HepG2 (cell line): Measurements from ENCODE around the gene ARL6. TPM values are rescaled to one million over a fixed set of nuclear protein-coding genes. Genes with fewer than 3 reads are reported as not detected.
A peak's percentile ranks its signal among the peaks of the same experiment; 100 is the strongest.

ENCODE experiments used
- ASH2L ChIP-seq: fragments of 300-600, 200-600 bp; sonication (generic); IDR thresholded peaks from 2 replicates; pipeline ENCODE4 v1.7.0; 2017; ENCODE audit warnings: low read depth, mild to moderate bottlenecking, moderate library complexity, mixed read lengths, low read length; ENCODE audit not compliant: insufficient read length
- CHD2 ChIP-seq: IDR thresholded peaks from 2 replicates; pipeline ENCODE4 v1.6.1; 2011; ENCODE audit warnings: low read depth, low read length, improper control_type of control experiment
- FOXO1 ChIP-seq: sonication (generic); formaldehyde crosslinking; IDR thresholded peaks from 2 replicates; pipeline ENCODE4 v1.4.0; 2020; ENCODE audit warnings: missing genetic modification reagents
- IKZF1 ChIP-seq: fragments of 450-650 bp; IDR thresholded peaks from 2 replicates; pipeline ENCODE4 v1.7.1; 2016
- IRF2 ChIP-seq: IDR thresholded peaks from 2 replicates; pipeline ENCODE4 v1.6.1; 2018; ENCODE audit warnings: missing genetic modification reagents, missing compliant biosample characterization
- MAZ ChIP-seq, 2 experiments: sonication (generic) in 1 of 2; formaldehyde crosslinking in 1 of 2; IDR thresholded peaks; 2 replicates each; pipeline versions ENCODE4 v1.5.0 to v1.6.1; 2012 to 2020; ENCODE audit warnings: low read depth in 2 of 2, mild to moderate bottlenecking in 2 of 2, borderline replicate concordance in 1 of 2, improper control_type of control experiment in 1 of 2, low read length in 1 of 2, missing genetic modification reagents in 1 of 2, moderate library complexity in 1 of 2
- NAIF1 ChIP-seq: sonication (generic); formaldehyde crosslinking; IDR thresholded peaks from 2 replicates; pipeline ENCODE4 v1.5.0; 2020; ENCODE audit warnings: mild to moderate bottlenecking, missing genetic modification reagents, borderline replicate concordance
- NKX3-1 ChIP-seq: sonication (generic); formaldehyde crosslinking; IDR thresholded peaks from 2 replicates; pipeline ENCODE4 v1.5.0; 2020; ENCODE audit warnings: missing genetic modification reagents
- SIN3A ChIP-seq: IDR thresholded peaks from 2 replicates; pipeline ENCODE4 v1.6.1; 2011; ENCODE audit warnings: low read depth, mild to moderate bottlenecking, control low read depth, low read length, borderline replicate concordance
- SP4 ChIP-seq: sonication (generic); formaldehyde crosslinking; IDR thresholded peaks from 2 replicates; pipeline ENCODE4 v1.8.1; 2023; ENCODE audit warnings: mild to moderate bottlenecking, missing genetic modification reagents
- SP5 ChIP-seq: IDR thresholded peaks from 2 replicates; pipeline ENCODE4 v1.6.1; 2016; ENCODE audit warnings: low read depth, borderline replicate concordance
- SPEN ChIP-seq: sonication (generic); formaldehyde crosslinking; IDR thresholded peaks from 2 replicates; pipeline ENCODE4 v1.5.1; 2020; ENCODE audit warnings: low read depth, mild to moderate bottlenecking, missing genetic modification reagents
- TBX2 ChIP-seq: sonication (generic); formaldehyde crosslinking; IDR thresholded peaks from 2 replicates; pipeline ENCODE4 v1.5.0; 2020; ENCODE audit warnings: missing genetic modification reagents, mild to moderate bottlenecking, borderline replicate concordance
- ZBTB8A ChIP-seq: sonication (generic); formaldehyde crosslinking; IDR thresholded peaks from 2 replicates; pipeline ENCODE4 v1.4.0; 2020; ENCODE audit warnings: mild to moderate bottlenecking, low read depth, missing genetic modification reagents, borderline replicate concordance
- ZMAT3 ChIP-seq: sonication (generic); formaldehyde crosslinking; conservative IDR thresholded peaks from 2 replicates; pipeline ENCODE4 v1.7.0; 2021; ENCODE audit warnings: missing genetic modification reagents
- ZNF292 ChIP-seq: sonication (generic); formaldehyde crosslinking; IDR thresholded peaks from 2 replicates; pipeline ENCODE4 v1.8.1; 2022; ENCODE audit warnings: mild to moderate bottlenecking, low read depth, missing genetic modification reagents, borderline replicate concordance
- ZNF296 ChIP-seq: sonication (generic); formaldehyde crosslinking; conservative IDR thresholded peaks from 2 replicates; pipeline ENCODE4 v1.5.0; 2020; ENCODE audit warnings: mild to moderate bottlenecking, missing genetic modification reagents
- ZNF552 ChIP-seq: sonication (generic); formaldehyde crosslinking; IDR thresholded peaks from 2 replicates; pipeline ENCODE4 v1.9.0; 2022; ENCODE audit warnings: missing genetic modification reagents, mild to moderate bottlenecking, borderline replicate concordance
- ZNF557 ChIP-seq: sonication (generic); formaldehyde crosslinking; IDR thresholded peaks from 2 replicates; pipeline ENCODE4 v1.4.0; 2020; ENCODE audit warnings: missing genetic modification reagents
- ZNF564 ChIP-seq: sonication (generic); formaldehyde crosslinking; IDR thresholded peaks from 2 replicates; pipeline ENCODE4 v1.8.1; 2023; ENCODE audit warnings: mild to moderate bottlenecking, missing genetic modification reagents
- ZNF724P ChIP-seq: sonication (generic); formaldehyde crosslinking; IDR thresholded peaks from 2 replicates; pipeline ENCODE4 v1.8.0; 2022; ENCODE audit warnings: missing genetic modification reagents, borderline replicate concordance
- ZNF773 ChIP-seq: sonication (generic); formaldehyde crosslinking; IDR thresholded peaks from 2 replicates; pipeline ENCODE4 v1.4.0; 2020; ENCODE audit warnings: missing genetic modification reagents, borderline replicate concordance
- ZNF816 ChIP-seq: sonication (generic); formaldehyde crosslinking; IDR thresholded peaks from 2 replicates; pipeline ENCODE4 v1.8.0; 2022; ENCODE audit warnings: missing genetic modification reagents, mild to moderate bottlenecking, borderline replicate concordance
- ZNF83 ChIP-seq: sonication (generic); formaldehyde crosslinking; IDR thresholded peaks from 2 replicates; pipeline ENCODE4 v1.4.0; 2020; ENCODE audit warnings: missing genetic modification reagents, mild to moderate bottlenecking, borderline replicate concordance
- ZNF841 ChIP-seq: sonication (generic); formaldehyde crosslinking; IDR thresholded peaks from 2 replicates; pipeline ENCODE4 v1.8.1; 2023; ENCODE audit warnings: missing genetic modification reagents, borderline replicate concordance
- polyA plus RNA-seq, 8 experiments: library from polyadenylated mRNA; depleted of rRNA in 3 of 8; stranded (reverse) in 7 of 8; unstranded in 1 of 8; fragments of >200 nt; fragmentation: Illumina TruSeq in 4 of 8; extraction: Trizol in 4 of 8; gene quantifications; 2 replicates each; pipeline versions ENCODE4 v1.2.1 to v1.2.3, GENCODE V29; 2011 to 2016; ENCODE audit warnings: low read depth in 4 of 8, missing spikeins in 1 of 8, mixed read lengths in 1 of 8; ENCODE audit not compliant: insufficient read depth in 1 of 8
- total RNA-seq, 5 experiments: library from RNA; depleted of rRNA; stranded (reverse); fragments of >200 nt; fragmentation: Illumina TruSeq; extraction: Trizol; gene quantifications; 2 replicates each; pipeline ENCODE4 v1.2.3, GENCODE V29; 2016; ENCODE audit warnings: low read depth in 1 of 5
- TF ChIP-seq, protein P1 (sequence below): sonication (generic); formaldehyde crosslinking; IDR thresholded peaks from 2 replicates; pipeline ENCODE4 v1.5.1; 2020; ENCODE audit warnings: missing genetic modification reagents, mild to moderate bottlenecking, borderline replicate concordance
- TF ChIP-seq, protein P2 (sequence below): IDR thresholded peaks from 2 replicates; pipeline ENCODE4 v1.6.1; 2016; ENCODE audit warnings: mild to moderate bottlenecking

ARL6 gene
- total and polyA plus RNA-seq, 2 of the 13 experiments (the other 11 are each of a cell fraction or from before 2014, with no cell fraction given) = 1.3 to 3.7 TPM

DNA sequence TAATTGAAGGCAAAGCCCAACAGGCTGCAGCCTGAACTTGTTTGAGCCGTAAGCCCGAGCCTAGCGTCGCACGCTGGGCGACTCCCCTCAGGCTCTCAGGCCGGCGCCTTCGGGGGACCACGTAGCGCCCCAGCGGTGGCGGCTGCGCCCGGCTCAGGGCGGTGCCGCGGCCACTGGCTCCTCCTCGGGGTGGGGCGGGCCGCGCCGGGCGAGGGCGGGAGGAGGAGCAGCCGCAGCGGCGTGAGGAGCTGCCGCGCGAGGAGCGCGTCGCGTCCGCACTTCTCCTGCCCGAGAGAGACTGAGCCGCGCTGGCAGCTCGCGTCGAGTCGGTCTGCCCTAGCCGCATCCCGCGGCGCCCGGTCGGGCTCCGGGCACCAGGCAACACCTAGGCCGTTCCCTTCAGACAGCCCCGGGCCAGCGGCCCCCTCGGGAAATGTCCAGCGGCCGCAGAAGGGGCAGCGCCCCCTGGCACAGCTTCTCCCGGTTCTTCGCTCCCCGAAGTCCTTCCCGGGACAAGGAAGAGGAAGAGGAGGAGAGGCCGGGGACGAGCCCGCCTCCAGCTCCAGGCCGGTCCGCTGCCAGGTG, 57.3 kb downstream of the ARL6 start, which contains the start of gene CRYBG3 (continued):
- TF ChIP-seq ZNF83 (CRISPR knock-in tag) (no peak), CHD2 (no peak), SP4 (peak; percentile 71; the same call in 1 of the 2 replicates), SIN3A (peak; percentile 66; the same call in 1 of the 2 replicates), SP5 (0 out of 2 replicates have a peak, but pooled peaks have one; percentile 27), IRF2 (CRISPR knock-in tag) (no peak), NKX3-1 (CRISPR knock-in tag) (no peak), ZNF557 (CRISPR knock-in tag) (0 out of 2 replicates have a peak, but pooled peaks have one; percentile 12), IKZF1 (no peak), ZNF564 (CRISPR knock-in tag) (peak; percentile 81; the same call in 1 of the 2 replicates), TBX2 (CRISPR knock-in tag) (peak; percentile 47; the same call in 1 of the 2 replicates), ZMAT3 (CRISPR knock-in tag) (peak; percentile 39), ASH2L (peak; percentile 84), ZNF841 (CRISPR knock-in tag) (0 out of 2 replicates have a peak, but pooled peaks have one; percentile 35), ZNF816 (CRISPR knock-in tag) (0 out of 2 replicates have a peak, but pooled peaks have one; percentile 41), ZNF296 (CRISPR knock-in tag) (peak; percentile 72; the same call in 1 of the 2 replicates), ZNF724P (peak; percentile 87; the same call in 1 of the 2 replicates), ZNF292 (CRISPR knock-in tag) (peak; percentile 60; the same call in 1 of the 2 replicates), MAZ (IDR thresholded peaks at IDR 0.05; ENCODE audit: borderline replicate concordance, low read depth, low read length) (peak; percentile 59; the same call in 1 of the 2 replicates), MAZ (CRISPR knock-in tag; IDR thresholded peaks at IDR 0.05; ENCODE audit: low read depth) (peak; percentile 91), ZNF552 (0 out of 2 replicates have a peak, but pooled peaks have one; percentile 54), FOXO1 (CRISPR knock-in tag) (0 out of 2 replicates have a peak, but pooled peaks have one; percentile 17), NAIF1 (no peak; the same call in 1 of the 2 replicates), ZNF773 (peak; percentile 82; the same call in 1 of the 2 replicates), SPEN (CRISPR knock-in tag) (peak; percentile 57; the same call in 1 of the 2 replicates), ZBTB8A (CRISPR knock-in tag) (peak; percentile 96)
- TF ChIP-seq, protein P1, sequence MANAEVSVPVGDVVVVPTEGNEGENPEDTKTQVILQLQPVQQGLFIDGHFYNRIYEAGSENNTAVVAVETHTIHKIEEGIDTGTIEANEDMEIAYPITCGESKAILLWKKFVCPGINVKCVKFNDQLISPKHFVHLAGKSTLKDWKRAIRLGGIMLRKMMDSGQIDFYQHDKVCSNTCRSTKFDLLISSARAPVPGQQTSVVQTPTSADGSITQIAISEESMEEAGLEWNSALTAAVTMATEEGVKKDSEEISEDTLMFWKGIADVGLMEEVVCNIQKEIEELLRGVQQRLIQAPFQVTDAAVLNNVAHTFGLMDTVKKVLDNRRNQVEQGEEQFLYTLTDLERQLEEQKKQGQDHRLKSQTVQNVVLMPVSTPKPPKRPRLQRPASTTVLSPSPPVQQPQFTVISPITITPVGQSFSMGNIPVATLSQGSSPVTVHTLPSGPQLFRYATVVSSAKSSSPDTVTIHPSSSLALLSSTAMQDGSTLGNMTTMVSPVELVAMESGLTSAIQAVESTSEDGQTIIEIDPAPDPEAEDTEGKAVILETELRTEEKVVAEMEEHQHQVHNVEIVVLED (CRISPR knock-in tag) = peak; percentile 27; the same call in 1 of the 2 replicates
- TF ChIP-seq, protein P2, sequence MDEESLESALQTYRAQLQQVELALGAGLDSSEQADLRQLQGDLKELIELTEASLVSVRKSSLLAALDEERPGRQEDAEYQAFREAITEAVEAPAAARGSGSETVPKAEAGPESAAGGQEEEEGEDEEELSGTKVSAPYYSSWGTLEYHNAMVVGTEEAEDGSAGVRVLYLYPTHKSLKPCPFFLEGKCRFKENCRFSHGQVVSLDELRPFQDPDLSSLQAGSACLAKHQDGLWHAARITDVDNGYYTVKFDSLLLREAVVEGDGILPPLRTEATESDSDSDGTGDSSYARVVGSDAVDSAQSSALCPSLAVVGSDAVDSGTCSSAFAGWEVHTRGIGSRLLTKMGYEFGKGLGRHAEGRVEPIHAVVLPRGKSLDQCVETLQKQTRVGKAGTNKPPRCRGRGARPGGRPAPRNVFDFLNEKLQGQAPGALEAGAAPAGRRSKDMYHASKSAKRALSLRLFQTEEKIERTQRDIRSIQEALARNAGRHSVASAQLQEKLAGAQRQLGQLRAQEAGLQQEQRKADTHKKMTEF = 0 out of 2 replicates have a peak, but pooled peaks have one; percentile 49
